Smooth muscle cell (in vitro differentiated cells): Measurements from ENCODE around the gene ZNF488. TPM values are rescaled to one million over a fixed set of nuclear protein-coding genes. Genes with fewer than 3 reads are reported as not detected.

ENCODE experiments used
- DNase-seq: peaks from one replicate; lab custom pipeline; 2025; ENCODE audit not compliant: unreplicated experiment; lab: John Stamatoyannopoulos, UW
- H2AFZ ChIP-seq: fragments of 200-600 bp; sonication (generic); 2 replicates; pipeline ENCODE4 v1.6.0; 2016; ENCODE audit warnings: antibody characterized with exemption, low read depth, mild to moderate bottlenecking
- H3F3A ChIP-seq: fragments of 200-600 bp; sonication (generic); 2 replicates; pipeline ENCODE4 v1.6.0; 2017; ENCODE audit warnings: antibody characterized with exemption, low read depth
- H3K27ac ChIP-seq: fragments of 200-600 bp; sonication (generic); 2 replicates; pipeline ENCODE4 v1.5.1; 2016; ENCODE audit warnings: low read depth, mild to moderate bottlenecking
- H3K27me3 ChIP-seq: fragments of 200-600 bp; sonication (generic); 2 replicates; pipeline ENCODE4 v1.6.1; 2016; ENCODE audit warnings: low read depth, mild to moderate bottlenecking
- H3K36me3 ChIP-seq: fragments of 200-600 bp; sonication (generic); 2 replicates; pipeline ENCODE4 v1.5.1; 2016; ENCODE audit warnings: low read depth
- H3K4me1 ChIP-seq: fragments of 200-600 bp; sonication (generic); 2 replicates; pipeline ENCODE4 v1.5.1; 2016; ENCODE audit warnings: low read depth
- H3K4me2 ChIP-seq: fragments of 200-600 bp; sonication (generic); 2 replicates; pipeline ENCODE4 v1.6.0; 2016; ENCODE audit warnings: mild to moderate bottlenecking
- H3K4me3 ChIP-seq: fragments of 200-600 bp; sonication (generic); 2 replicates; pipeline ENCODE4 v1.5.1; 2016; ENCODE audit warnings: mild to moderate bottlenecking
- H3K79me2 ChIP-seq: fragments of 200-600 bp; sonication (generic); 2 replicates; pipeline ENCODE4 v1.6.0; 2016; ENCODE audit warnings: low read depth, mild to moderate bottlenecking
- H3K9ac ChIP-seq: fragments of 200-600 bp; sonication (generic); 2 replicates; pipeline ENCODE4 v1.6.0; 2016; ENCODE audit warnings: low read depth
- H3K9me3 ChIP-seq: fragments of 200-600 bp; sonication (generic); replicated peaks from 2 replicates; pipeline ENCODE4 v1.5.1; 2016; ENCODE audit warnings: low read depth
- H4K20me1 ChIP-seq: fragments of 200-600 bp; sonication (generic); 2 replicates; pipeline ENCODE4 v1.6.0; 2016; ENCODE audit warnings: low read depth
- CTCF ChIP-seq: fragments of 200-600 bp; sonication (generic); IDR thresholded peaks from 2 replicates; pipeline ENCODE4 v1.5.1; 2017; ENCODE audit warnings: borderline replicate concordance, mild to moderate bottlenecking, antibody characterized with exemption; ENCODE audit not compliant: insufficient read depth, poor library complexity, severe bottlenecking
- WGBS: methylation state at CpG from one replicate; pipeline ENCODE4 v1.1.7; 2016; ENCODE audit warnings: low lambda C conversion rate; 5-methylcytosine and 5-hydroxymethylcytosine counted together
- polyA plus RNA-seq: library from polyadenylated mRNA; unstranded; fragments of >200 nt; fragmentation: Nextera tagmentation; extraction: Ambion mirVana; gene quantifications from 2 replicates; pipeline ENCODE4 v1.2.1, GENCODE V29; 2016
- total RNA-seq: library from RNA; depleted of rRNA; stranded (reverse); fragments of >200 nt; gene quantifications from 2 replicates; pipeline ENCODE4 v1.2.3, GENCODE V29; 2014

ZNF488 gene
- total and polyA plus RNA-seq, 2 experiments from 2014 or later: 1.1 TPM; not detected in 1

- Histone ChIP-seq H3F3A (peaks cover 7% of the 10 kb centered on the region), H3K4me2 (no peak overlapping the region), H3K9me3 (no peaks in the 10 kb centered on the region), H3K27ac (no peak overlapping the region), H3K4me3 (no peak overlapping the region), H2AFZ (no peak overlapping the region), H3K36me3 (no peaks in the 10 kb centered on the region), H3K79me2 (no peaks in the 10 kb centered on the region), H3K4me1 (peaks cover 2% of the 10 kb centered on the region), H3K27me3 (no peaks in the 10 kb centered on the region), H3K9ac (no peak overlapping the region), H4K20me1 (no peaks in the 10 kb centered on the region)
- no peak for DNase-seq
- 78% methylated on average over 11 of the region's 11 CpGs for whole genome bisulfite sequencing
- no peak for TF ChIP-seq CTCF
These were observed 4.2 kb downstream of the ZNF488 start for GRCh38 chr10:47379901-47380300.

GRCh38 chr10:47379445-47379785, 4.7 kb downstream of the ZNF488 start:
- Histone ChIP-seq H3K4me1 (no peaks in the 10 kb centered on the region), H4K20me1 (no peaks in the 10 kb centered on the region), H3K9ac (no peak overlapping the region), H3K79me2 (no peaks in the 10 kb centered on the region), H3K9me3 (no peaks in the 10 kb centered on the region), H3F3A (peaks cover 7% of the 10 kb centered on the region), H3K4me2 (no peak overlapping the region), H3K36me3 (no peaks in the 10 kb centered on the region), H3K27ac (no peak overlapping the region), H3K4me3 (no peak overlapping the region), H2AFZ (no peak overlapping the region), H3K27me3 (no peaks in the 10 kb centered on the region)
- no peak for DNase-seq
- WGBS: 86% methylated on average over 7 of the region's 7 CpGs
- no peak for TF ChIP-seq CTCF

GRCh38 chr10:47378606-47379444, 5.3 kb downstream of the ZNF488 start:
- H3K27ac ChIP-seq: no peak overlapping the region
- no peaks in the 10 kb centered on the region for H3K27me3 ChIP-seq

More at GRCh38 chr10:47378606-47379444, 5.3 kb downstream of the ZNF488 start:
- Histone ChIP-seq H4K20me1 (no peaks in the 10 kb centered on the region), H3K4me2 (no peak overlapping the region), H3K36me3 (no peaks in the 10 kb centered on the region), H2AFZ (no peak overlapping the region), H3K9me3 (no peaks in the 10 kb centered on the region), H3K79me2 (no peaks in the 10 kb centered on the region), H3K9ac (no peak overlapping the region), H3K4me1 (no peaks in the 10 kb centered on the region), H3K4me3 (no peak overlapping the region), H3F3A (peaks cover 6% of the 10 kb centered on the region)
- no peak for DNase-seq
- 89% methylated on average over 15 of the region's 15 CpGs for WGBS
- no peak for TF ChIP-seq CTCF
